ENCODE data around the gene SAA1.
"Not testable (repeated sequence)": the region's sequence is repeated elsewhere in the genome, so short reads cannot be mapped to it uniquely, and the experiment has no call there.

Gene SAA1

DNA sequence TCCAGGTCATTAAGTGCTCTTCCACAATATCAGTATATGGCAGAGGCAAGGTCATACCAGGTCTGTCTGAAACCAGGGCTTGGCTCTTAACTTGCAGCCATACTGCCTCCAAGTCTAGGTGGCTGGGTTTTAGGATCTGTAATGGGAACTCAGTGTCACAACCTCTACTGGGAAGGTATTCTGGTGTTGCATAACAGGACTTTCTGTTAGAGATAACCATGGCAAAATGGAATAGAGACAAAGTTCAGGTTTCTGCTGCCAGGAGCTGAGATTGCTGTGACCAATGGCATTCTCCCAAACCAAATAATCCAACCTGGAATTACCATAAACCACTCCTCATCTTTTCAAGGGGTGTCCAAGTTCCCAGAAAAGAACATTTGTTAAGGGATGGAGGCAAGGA lies 6.8 kb upstream of the SAA1 start:
- Histone ChIP-seq H3K4me3 (ENCODE audit: insufficient read depth, low read length, poor library complexity, severe bottlenecking) (no peak overlapping the region), H3K9me2 (replicated peaks; ENCODE audit: insufficient read depth, low read length) (no peaks in the 10 kb centered on the region)
- TF ChIP-seq CTCF (IDR thresholded peaks at IDR 0.05; ENCODE audit: insufficient read depth, low read length, poor library complexity, severe bottlenecking) (no peak), EZH2phosphoT487 (conservative IDR thresholded peaks at IDR 0.05; ENCODE audit: low read length) (no peak)

GRCh38 chr11:18261721-18262120 lies 4.3 kb upstream of the SAA1 start:
- TF ChIP-seq EZH2phosphoT487 (conservative IDR thresholded peaks at IDR 0.05; ENCODE audit: low read length) (no peak), CTCF (IDR thresholded peaks at IDR 0.05; ENCODE audit: insufficient read depth, low read length, poor library complexity, severe bottlenecking) (no peak)
- Histone ChIP-seq H3K27me3 (ENCODE audit: low read length) (no peaks in the 10 kb centered on the region), H3K4me2 (ENCODE audit: low read depth, low read length, poor library complexity, severe bottlenecking) (no peak overlapping the region), H2AFZ (ENCODE audit: low read depth, low read length, severe bottlenecking) (no peak overlapping the region), H3F3A (ENCODE audit: insufficient read depth) (no peaks in the 10 kb centered on the region), H3K9me3 (ENCODE audit: insufficient read depth, low read length) (no peaks in the 10 kb centered on the region), H3K9me2 (replicated peaks; ENCODE audit: insufficient read depth, low read length) (no peaks in the 10 kb centered on the region), H3K36me3 (ENCODE audit: low read length) (no peaks in the 10 kb centered on the region), H3K79me2 (ENCODE audit: insufficient read depth, low read length) (no peaks in the 10 kb centered on the region), H3K9ac (ENCODE audit: low read length) (no peak overlapping the region), H3K27ac (ENCODE audit: low read depth, low read length) (no peak overlapping the region), H4K20me1 (ENCODE audit: low read depth, low read length) (no peaks in the 10 kb centered on the region), H3K4me3 (ENCODE audit: insufficient read depth, low read length, poor library complexity, severe bottlenecking) (no peak overlapping the region)

More for the DNA sequence above, 6.8 kb upstream of the SAA1 start:
- no peak overlapping the region for H2AFZ ChIP-seq (ENCODE audit: low read depth, low read length, severe bottlenecking)
- H3K4me2 ChIP-seq (ENCODE audit: low read depth, low read length, poor library complexity, severe bottlenecking), result no peak overlapping the region
- no peak overlapping the region for H3K27ac ChIP-seq (ENCODE audit: low read depth, low read length)
- no peaks in the 10 kb centered on the region for H3K9me3 ChIP-seq (ENCODE audit: insufficient read depth, low read length)
- no peaks in the 10 kb centered on the region for H3K79me2 ChIP-seq (ENCODE audit: insufficient read depth, low read length)
- H3K36me3 ChIP-seq (ENCODE audit: low read length), result no peaks in the 10 kb centered on the region
- H3K9ac ChIP-seq (ENCODE audit: low read length), result no peak overlapping the region
- H4K20me1 ChIP-seq (ENCODE audit: low read depth, low read length), result no peaks in the 10 kb centered on the region
- no peaks in the 10 kb centered on the region for H3K27me3 ChIP-seq (ENCODE audit: low read length)
- no peaks in the 10 kb centered on the region for H3F3A ChIP-seq (ENCODE audit: insufficient read depth)

DNA sequence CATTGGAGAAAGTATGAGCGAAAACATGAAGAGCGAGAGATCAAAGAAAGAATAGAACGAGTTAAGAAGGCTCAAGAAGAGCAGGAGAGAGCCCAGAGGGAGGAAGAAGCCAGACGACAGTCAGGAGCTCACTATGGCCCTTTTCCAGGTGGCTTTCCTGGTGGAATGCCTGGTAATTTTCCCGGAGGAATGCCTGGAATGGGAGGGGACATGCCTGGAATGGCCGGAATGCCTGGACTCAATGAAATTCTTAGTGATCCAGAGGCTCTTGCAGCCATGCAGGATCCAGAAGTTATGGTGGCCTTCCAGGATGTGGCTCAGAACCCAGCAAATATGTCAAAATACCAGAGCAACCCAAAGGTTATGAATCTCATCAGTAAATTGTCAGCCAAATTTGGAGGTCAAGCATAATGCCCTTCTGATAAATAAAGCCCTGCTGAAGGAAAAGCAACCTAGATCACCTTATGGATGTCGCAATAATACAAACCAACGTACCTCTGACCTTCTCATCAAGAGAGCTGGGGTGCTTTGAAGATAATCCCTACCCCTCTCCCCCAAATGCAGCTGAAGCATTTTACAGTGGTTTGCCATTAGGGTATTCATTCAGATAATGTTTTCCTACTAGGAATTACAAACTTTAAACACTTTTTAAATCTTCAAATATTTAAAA lies 3.2 kb upstream of the SAA1 start:
- H3K4me2 ChIP-seq (ENCODE audit: low read depth, low read length, poor library complexity, severe bottlenecking); H3K79me2 ChIP-seq (ENCODE audit: insufficient read depth, low read length); H2AFZ ChIP-seq (ENCODE audit: low read depth, low read length, severe bottlenecking); H3K36me3 ChIP-seq (ENCODE audit: low read length); H3K27ac ChIP-seq (ENCODE audit: low read depth, low read length); H3K9me3 ChIP-seq (ENCODE audit: insufficient read depth, low read length); H3K4me3 ChIP-seq (ENCODE audit: insufficient read depth, low read length, poor library complexity, severe bottlenecking); H3K27me3 ChIP-seq (ENCODE audit: low read length); H3K9ac ChIP-seq (ENCODE audit: low read length); H4K20me1 ChIP-seq (ENCODE audit: low read depth, low read length); H3K9me2 ChIP-seq (replicated peaks; ENCODE audit: insufficient read depth, low read length); H3F3A ChIP-seq (ENCODE audit: insufficient read depth): not testable (repeated sequence)

- no peaks in the 10 kb centered on the region for H3K27me3 ChIP-seq (ENCODE audit: low read length)
- no peak overlapping the region for H3K4me3 ChIP-seq (ENCODE audit: insufficient read depth, low read length, poor library complexity, severe bottlenecking)
- no peaks in the 10 kb centered on the region for H3K79me2 ChIP-seq (ENCODE audit: insufficient read depth, low read length)
- H3K9me2 ChIP-seq (replicated peaks; ENCODE audit: insufficient read depth, low read length), result no peaks in the 10 kb centered on the region
- TF ChIP-seq EZH2phosphoT487 (conservative IDR thresholded peaks at IDR 0.05; ENCODE audit: low read length), result no peak
- TF ChIP-seq CTCF (IDR thresholded peaks at IDR 0.05; ENCODE audit: insufficient read depth, low read length, poor library complexity, severe bottlenecking), result no peak
- no peak overlapping the region for H3K27ac ChIP-seq (ENCODE audit: low read depth, low read length)
- H3K9ac ChIP-seq (ENCODE audit: low read length), result no peak overlapping the region
- H3K4me2 ChIP-seq (ENCODE audit: low read depth, low read length, poor library complexity, severe bottlenecking), result no peak overlapping the region
- H2AFZ ChIP-seq (ENCODE audit: low read depth, low read length, severe bottlenecking), result no peak overlapping the region
- no peaks in the 10 kb centered on the region for H3K9me3 ChIP-seq (ENCODE audit: insufficient read depth, low read length)
- no peaks in the 10 kb centered on the region for H3K36me3 ChIP-seq (ENCODE audit: low read length)
- no peaks in the 10 kb centered on the region for H4K20me1 ChIP-seq (ENCODE audit: low read depth, low read length)
- no peaks in the 10 kb centered on the region for H3F3A ChIP-seq (ENCODE audit: insufficient read depth)
These were observed 2.0 kb upstream of the SAA1 start for GRCh38 chr11:18264035-18264434.
